WERI-Rb-1 (cell line): ENCODE data around the gene DPYSL4.

Experiments
- DNase-seq: peaks from one replicate; pipeline ENCODE4 v3.0.0-alpha.2; 2020
- H3K27ac ChIP-seq: fragments of 250-450 bp; sonication (Bioruptor Pico); 2 replicates; pipeline ENCODE4 v1.5.1; 2020; ENCODE audit warnings: mild to moderate bottlenecking, moderate library complexity
- H3K27me3 ChIP-seq: fragments of 250-450 bp; sonication (Bioruptor Pico); 2 replicates; pipeline ENCODE4 v1.5.1; 2021; ENCODE audit warnings: mild to moderate bottlenecking, low read depth, moderate library complexity; ENCODE audit not compliant: insufficient read depth, severe bottlenecking
- H3K36me3 ChIP-seq: fragments of 250-450 bp; sonication (Bioruptor Pico); 2 replicates; pipeline ENCODE4 v1.5.1; 2020; ENCODE audit warnings: mild to moderate bottlenecking, moderate library complexity
- H3K4me3 ChIP-seq: 2 replicates; pipeline ENCODE4 v1.5.1; 2011; ENCODE audit warnings: low read depth, mild to moderate bottlenecking, control low read depth, low read length
- H3K9me3 ChIP-seq: fragments of 250-450 bp; sonication (Bioruptor Pico); 2 replicates; pipeline ENCODE4 v1.5.1; 2021; ENCODE audit warnings: mild to moderate bottlenecking, moderate library complexity; ENCODE audit not compliant: severe bottlenecking
- TF ChIP-seq, protein P1 (sequence below): IDR thresholded peaks from 2 replicates; pipeline ENCODE4 v1.5.1; 2011; ENCODE audit warnings: low read depth, mild to moderate bottlenecking, control low read depth, inconsistent platforms, low read length

DPYSL4 gene

DNA sequence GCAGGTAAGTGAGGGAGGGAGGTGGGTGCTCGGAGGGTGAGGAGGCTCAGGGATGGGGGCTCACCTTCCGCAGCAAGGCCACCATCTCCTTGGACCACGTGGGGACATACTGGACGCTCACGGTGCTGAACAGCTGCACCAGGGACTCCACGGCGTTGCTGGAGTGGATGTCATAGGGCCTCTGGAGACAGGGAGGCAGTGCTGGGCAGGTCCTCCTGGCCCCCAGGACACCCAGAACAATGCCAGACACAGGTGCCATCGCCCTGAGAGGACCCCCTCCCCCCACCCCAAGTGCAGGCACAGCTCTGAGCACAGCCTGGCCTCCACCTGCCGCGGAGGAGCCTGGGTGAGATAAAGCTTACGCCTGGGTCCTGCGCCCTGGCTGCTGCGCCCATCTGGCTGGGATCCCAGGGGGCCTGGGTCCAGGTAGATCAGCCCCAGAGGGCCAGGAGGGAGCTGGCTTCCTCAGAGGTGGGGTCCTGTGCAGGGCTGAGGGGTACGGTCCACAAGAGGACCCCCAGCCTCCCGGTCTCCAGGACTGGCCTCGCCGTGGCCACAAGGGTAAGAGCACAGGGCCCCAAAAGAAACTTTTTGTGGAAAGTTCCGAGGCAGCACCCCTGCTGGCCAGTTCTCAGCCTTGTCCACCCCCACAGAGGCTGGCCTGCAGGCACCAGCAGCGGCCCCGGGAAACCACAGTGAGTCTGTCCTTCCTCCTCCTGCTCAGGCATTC lies 37.8 kb downstream of the DPYSL4 start:
- Histone ChIP-seq H3K9me3 (no peaks in the 10 kb centered on the region), H3K27ac (no peak overlapping the region), H3K4me3 (no peak overlapping the region), H3K36me3 (no peaks in the 10 kb centered on the region), H3K27me3 (no peaks in the 10 kb centered on the region)
- DNase-seq, result no peak
- TF ChIP-seq, protein P1, sequence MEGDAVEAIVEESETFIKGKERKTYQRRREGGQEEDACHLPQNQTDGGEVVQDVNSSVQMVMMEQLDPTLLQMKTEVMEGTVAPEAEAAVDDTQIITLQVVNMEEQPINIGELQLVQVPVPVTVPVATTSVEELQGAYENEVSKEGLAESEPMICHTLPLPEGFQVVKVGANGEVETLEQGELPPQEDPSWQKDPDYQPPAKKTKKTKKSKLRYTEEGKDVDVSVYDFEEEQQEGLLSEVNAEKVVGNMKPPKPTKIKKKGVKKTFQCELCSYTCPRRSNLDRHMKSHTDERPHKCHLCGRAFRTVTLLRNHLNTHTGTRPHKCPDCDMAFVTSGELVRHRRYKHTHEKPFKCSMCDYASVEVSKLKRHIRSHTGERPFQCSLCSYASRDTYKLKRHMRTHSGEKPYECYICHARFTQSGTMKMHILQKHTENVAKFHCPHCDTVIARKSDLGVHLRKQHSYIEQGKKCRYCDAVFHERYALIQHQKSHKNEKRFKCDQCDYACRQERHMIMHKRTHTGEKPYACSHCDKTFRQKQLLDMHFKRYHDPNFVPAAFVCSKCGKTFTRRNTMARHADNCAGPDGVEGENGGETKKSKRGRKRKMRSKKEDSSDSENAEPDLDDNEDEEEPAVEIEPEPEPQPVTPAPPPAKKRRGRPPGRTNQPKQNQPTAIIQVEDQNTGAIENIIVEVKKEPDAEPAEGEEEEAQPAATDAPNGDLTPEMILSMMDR, result no peak

DNA sequence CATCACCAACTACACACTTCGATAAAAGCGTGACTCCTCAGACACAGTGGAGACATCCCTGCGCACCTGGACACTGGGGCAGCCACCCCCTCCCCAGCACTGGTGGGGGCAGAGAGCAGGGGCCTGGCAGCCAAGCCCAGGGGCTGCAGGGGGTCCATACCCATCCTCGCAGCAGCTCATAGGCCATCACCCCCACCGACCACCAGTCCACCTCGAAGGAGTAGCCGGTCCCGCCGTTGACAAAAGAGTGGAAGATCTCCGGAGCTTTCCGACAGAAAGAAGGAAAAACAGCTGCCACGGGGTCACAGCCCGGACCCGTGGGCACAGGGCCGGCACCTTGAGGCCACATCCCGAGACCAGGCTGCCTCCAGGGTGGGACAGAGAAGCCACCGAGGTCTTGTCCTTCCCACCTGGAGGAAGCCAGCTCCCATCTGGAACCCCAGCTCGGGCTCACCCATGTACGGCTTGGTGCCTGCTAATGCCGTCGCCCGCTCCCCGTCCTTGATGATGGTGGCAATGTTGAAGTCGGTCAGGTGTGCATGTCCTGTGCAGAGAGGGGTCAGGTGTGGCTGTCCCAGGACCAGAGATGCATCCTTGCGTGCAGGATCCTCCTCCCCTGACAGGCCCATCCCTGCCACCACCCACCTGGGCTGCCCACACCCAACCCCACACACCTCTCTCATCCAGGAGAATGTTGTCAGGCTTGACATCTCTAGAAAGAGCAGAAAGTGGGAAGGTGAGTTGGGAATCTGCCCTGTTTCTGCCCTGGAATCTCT lies 38.5 kb downstream of the DPYSL4 start:
- Histone ChIP-seq H3K27ac (no peak overlapping the region), H3K4me3 (no peak overlapping the region), H3K27me3 (no peaks in the 10 kb centered on the region), H3K9me3 (no peaks in the 10 kb centered on the region), H3K36me3 (no peaks in the 10 kb centered on the region)
- DNase-seq, result no peak
- TF ChIP-seq, protein P1, result no peak

DNA sequence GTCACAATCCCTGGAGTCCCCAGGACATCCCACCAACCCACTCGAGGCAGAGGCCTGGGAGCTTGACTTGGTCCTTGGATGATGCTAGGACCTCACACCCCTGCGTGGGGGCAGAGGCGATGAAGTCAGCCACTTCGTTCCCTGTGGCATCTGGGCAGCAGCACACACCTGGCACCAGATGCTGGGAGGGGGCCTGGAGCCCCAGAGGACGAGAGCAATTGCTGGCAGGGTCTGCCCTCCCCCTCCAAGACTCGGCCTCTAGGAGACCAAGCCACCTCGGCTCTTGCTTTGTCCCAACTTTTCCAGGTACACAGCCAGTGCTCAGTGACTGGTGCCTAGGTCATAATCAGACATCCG lies 39.1 kb downstream of the DPYSL4 start:
- Histone ChIP-seq H3K27me3 (no peaks in the 10 kb centered on the region), H3K9me3 (no peaks in the 10 kb centered on the region), H3K36me3 (no peaks in the 10 kb centered on the region), H3K4me3 (no peak overlapping the region), H3K27ac (no peak overlapping the region)
- TF ChIP-seq, protein P1, result no peak
- DNase-seq, result no peak

DNA sequence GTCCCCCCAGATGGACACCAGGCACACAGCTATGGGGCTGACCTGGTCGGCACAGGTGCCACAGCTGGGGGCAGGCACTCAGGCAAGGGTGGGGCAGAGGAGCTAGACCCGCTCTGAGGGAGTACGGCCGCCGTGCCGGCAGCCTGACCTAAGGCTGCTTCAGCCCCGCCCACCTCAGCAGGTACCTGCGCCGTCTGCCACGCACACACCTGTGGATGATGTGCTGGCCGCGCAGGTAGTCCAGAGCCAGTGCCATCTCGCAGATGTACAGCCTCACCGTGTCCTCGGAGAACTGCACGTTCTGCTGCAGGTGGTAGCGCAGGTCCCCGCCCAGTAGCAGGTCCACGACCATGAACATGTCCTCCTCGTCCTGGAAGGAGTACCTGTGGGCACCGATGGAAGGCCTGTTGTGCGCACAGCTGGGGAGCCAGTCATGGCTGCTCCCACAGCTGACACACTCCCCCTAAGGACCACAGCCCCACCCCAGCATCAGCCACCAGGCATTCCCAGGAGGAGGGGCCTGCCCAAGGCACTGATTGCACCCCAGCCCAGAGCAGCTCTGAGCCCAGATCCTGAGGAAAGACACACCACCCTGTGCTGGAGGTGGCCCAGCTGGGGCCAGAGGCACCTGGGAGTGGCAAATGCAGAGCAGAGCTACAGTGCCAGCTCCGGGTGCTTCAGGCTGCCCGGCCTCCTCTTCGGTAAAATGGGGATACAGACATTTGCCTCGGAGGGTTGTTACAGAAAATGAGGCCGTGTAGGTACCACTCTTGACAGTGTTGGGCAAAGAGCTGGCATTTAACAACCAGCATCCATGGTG lies 40.0 kb downstream of the DPYSL4 start:
- TF ChIP-seq, protein P1, result no peak
- no peaks in the 10 kb centered on the region for H3K27me3 ChIP-seq
- no peak for DNase-seq

DNA sequence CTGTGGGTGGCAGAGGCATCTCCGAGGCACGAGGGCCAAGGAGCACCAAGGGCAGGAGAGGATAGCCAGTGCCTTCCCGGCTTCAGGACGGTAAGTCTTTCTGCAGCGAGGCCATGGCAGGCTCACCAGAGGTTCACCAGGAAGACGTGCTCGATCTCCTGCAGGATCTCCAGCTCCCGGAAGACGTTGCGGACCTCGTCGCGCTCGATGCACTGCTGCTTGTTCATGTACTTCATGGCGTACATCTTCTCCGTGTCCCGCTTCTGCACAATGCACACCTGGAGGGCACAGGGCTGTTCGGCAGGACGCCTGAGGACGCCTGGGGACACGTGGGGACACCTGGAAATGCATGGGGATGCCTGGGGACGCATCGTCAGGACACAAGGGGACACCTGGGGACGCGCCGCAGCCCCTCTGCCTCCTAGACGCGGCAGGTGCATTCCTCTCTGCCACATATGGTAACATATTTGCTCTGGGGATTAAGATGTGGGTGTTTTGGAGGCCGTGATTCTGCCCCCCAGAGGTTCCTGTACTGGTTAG lies 41.2 kb downstream of the DPYSL4 start:
- Histone ChIP-seq H3K27ac (no peak overlapping the region), H3K4me3 (no peak overlapping the region), H3K9me3 (no peaks in the 10 kb centered on the region), H3K27me3 (no peaks in the 10 kb centered on the region), H3K36me3 (no peaks in the 10 kb centered on the region)
- TF ChIP-seq, protein P1, result no peak
- no peak for DNase-seq

More for the DNA sequence above, 40.0 kb downstream of the DPYSL4 start:
- no peak overlapping the region for H3K4me3 ChIP-seq
- no peaks in the 10 kb centered on the region for H3K36me3 ChIP-seq
- H3K27ac ChIP-seq, result no peak overlapping the region
- no peaks in the 10 kb centered on the region for H3K9me3 ChIP-seq
